Measurements from ENCODE around the gene PGBD5.

Gene PGBD5

DNA sequence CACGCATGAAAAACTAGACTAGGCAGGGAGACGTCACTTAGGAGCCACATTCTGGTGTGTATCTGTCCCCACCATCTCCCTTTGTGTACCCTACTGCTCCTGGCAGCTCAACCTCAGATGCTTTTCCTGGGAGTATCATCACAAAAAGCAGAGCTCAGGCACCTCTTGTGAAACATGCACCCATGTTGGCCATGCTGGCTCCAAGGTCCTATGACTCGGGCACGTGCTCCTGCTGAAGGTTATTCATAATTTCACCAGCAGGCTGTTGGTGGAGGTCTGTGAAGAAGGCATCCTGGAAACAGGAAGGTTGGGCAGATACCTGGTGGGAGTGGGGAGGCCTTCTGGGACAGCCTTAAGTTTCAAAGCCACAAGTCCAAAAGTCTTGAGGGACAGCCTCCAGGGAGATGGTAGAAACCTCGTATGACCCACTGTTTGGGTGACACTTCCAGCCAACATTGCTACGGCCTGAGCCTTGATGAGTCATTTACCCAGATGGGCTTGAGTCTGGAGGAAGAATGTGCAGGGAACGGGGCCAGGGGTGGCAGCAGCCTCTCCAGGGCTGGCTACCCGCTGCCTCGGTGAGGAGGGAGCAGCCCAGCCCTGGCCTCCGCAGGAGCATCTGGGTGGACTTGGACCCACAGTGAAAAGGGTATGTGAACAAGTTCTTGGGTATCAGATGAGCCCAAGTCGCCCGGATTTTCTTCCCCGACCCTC is 75.8 kb downstream of the PGBD5 start:
- TF ChIP-seq, protein P1, sequence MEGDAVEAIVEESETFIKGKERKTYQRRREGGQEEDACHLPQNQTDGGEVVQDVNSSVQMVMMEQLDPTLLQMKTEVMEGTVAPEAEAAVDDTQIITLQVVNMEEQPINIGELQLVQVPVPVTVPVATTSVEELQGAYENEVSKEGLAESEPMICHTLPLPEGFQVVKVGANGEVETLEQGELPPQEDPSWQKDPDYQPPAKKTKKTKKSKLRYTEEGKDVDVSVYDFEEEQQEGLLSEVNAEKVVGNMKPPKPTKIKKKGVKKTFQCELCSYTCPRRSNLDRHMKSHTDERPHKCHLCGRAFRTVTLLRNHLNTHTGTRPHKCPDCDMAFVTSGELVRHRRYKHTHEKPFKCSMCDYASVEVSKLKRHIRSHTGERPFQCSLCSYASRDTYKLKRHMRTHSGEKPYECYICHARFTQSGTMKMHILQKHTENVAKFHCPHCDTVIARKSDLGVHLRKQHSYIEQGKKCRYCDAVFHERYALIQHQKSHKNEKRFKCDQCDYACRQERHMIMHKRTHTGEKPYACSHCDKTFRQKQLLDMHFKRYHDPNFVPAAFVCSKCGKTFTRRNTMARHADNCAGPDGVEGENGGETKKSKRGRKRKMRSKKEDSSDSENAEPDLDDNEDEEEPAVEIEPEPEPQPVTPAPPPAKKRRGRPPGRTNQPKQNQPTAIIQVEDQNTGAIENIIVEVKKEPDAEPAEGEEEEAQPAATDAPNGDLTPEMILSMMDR (IDR thresholded peaks at IDR 0.05; ENCODE audit: low read depth, low read length) = no peak
- H3K4me3 ChIP-seq (ENCODE audit: low read depth, low read length) = no peak overlapping the region

DNA sequence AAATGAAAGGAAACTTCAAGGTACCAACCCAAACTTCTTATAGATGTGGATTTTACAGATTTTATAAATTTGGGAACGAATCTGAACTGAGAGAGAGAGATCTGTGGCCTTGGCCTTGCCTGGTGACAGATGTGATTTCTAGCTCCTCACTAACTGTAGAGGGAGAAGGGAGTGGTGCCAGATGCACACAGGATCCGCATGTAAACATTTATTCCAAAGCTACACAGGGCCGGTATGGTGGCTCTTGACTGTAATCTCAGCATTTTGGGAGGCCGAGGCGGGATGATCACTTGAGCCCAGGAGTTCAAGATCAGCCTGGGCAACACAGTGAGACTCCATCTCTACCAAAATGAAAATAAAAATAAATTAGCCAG is 77.1 kb downstream of the PGBD5 start:
- H3K4me3 ChIP-seq (ENCODE audit: low read depth, low read length) = no peak overlapping the region
- TF ChIP-seq, protein P1 (IDR thresholded peaks at IDR 0.05; ENCODE audit: low read depth, low read length) = no peak

DNA sequence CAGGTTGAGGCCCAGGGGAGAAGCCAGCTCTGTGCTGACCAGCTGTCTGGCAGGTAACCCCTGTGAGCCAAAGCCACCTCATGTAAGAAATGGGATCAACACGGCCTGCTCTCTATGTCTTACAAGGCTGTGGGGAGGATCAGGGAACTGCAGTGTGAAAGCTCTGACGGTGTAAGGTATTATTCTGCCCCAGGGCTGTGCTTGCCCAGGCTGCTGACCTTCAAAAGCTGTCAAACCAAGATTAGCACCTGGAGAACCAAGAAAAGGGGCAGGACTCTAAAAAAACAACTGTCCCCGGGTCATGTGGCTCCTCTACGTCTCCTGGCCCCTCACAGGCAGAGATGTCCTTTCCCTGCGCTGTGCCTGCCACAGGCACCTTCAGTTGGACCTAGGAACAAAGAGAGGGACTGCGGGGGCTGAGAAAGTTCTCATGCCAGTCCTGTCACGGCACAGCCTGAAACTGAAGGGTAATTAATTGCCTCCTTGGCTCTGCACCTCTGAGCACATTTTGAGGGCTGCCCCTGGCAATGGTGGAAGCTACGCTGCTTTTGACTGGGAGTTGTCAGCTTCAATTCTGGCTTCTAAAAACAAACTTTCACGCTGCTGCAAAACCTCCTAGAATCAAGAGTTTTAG is 77.6 kb downstream of the PGBD5 start:
- TF ChIP-seq, protein P1 (IDR thresholded peaks at IDR 0.05; ENCODE audit: low read depth, low read length) = no peak
- H3K4me3 ChIP-seq (ENCODE audit: low read depth, low read length) = no peak overlapping the region

DNA sequence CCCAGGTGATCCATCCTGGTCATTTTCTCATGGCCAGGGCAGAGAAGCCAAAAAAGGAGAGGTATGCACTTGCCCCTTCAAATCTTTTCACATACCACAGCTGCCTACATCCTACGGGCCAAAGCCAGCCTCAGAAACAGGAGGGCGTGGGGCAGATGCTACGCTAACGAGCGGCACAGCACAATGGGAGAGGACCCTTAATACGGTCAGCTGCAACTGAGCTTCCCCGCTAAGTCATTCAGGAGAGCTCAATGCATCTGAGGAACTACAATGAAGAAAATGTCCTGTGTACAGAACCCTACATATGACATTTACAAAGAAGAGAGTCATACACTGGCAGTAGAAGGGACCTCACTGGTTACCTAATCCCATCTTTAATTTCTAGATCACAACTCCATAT is 78.2 kb downstream of the PGBD5 start:
- no peak overlapping the region for H3K4me3 ChIP-seq (ENCODE audit: low read depth, low read length)
- TF ChIP-seq, protein P1 (IDR thresholded peaks at IDR 0.05; ENCODE audit: low read depth, low read length) = no peak

DNA sequence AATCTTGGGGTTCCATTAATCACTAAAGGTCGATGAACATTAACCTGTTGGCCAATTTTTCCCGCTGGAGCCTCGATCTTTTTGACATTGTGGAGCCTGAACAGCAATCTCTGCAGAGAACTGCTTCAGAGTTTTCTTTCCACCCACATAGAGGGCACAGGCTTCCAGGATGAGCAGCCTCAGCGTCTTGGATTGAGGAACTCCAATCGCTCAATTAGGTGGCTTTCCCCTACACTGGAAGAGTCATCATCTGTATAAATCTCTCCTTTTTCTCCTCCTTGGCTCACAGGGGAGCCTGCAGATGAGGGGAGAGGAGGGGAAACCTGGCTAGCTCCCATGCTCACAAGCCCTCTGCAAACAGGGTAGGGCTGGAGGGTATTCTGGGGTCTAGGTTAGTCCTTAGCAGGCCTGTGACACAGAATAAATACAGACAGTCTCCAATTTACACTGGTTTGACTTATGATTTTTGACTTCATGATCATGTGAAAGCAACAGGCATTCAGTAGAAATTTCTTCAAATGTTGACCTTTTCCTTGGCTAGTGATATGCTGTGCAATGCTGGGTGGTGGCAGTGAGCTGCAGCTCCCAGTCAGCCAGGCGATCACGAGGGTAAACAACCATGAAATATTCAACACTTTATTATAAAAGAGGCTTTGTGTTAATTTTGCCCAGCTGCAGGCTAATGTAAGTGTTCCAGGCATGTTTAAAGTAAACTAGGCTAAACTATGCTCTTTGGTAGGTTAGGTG is 80.8 kb downstream of the PGBD5 start:
- H3K4me3 ChIP-seq (ENCODE audit: low read depth, low read length) = no peak overlapping the region
- TF ChIP-seq, protein P1 (IDR thresholded peaks at IDR 0.05; ENCODE audit: low read depth, low read length) = no peak

DNA sequence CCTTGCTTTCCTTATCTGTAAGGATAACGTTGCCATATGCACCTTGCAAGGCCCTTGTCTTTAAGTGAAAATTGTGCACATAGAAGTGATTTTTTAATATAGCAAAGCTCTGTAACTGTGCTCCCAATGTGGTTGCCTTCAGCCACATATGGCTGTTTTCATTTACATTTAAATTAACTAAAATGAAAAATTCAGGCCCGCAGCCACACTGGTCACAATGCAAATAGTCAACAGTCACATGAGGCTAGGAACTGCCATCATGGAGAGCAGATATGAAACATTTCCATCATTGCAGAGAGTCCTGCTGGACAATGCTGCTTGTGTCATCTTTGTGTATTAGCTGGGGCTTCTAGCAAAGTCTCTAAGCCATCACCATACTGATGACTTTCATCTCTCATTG is 83.4 kb downstream of the PGBD5 start:
- no peak overlapping the region for H3K4me3 ChIP-seq (ENCODE audit: low read depth, low read length)
- TF ChIP-seq, protein P1 (IDR thresholded peaks at IDR 0.05; ENCODE audit: low read depth, low read length) = no peak

DNA sequence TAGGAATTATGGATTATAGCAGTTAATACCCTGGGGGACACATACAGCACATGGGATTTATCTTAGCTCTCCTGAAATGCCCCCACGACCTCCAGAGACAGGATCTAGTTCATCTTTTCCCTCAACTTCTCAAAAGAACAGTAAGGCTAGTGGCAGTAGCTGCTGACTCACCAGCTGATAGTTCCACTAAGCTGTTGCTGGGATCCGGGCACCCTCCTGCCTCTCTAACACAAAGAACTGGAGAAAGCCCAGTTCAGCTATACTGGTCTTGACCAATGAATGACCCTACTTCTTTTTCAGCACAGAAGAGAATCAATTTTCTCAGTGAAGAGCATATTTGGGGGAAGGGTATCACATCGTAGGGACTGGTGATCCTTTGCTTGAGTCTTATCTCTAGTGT is 84.1 kb downstream of the PGBD5 start:
- TF ChIP-seq, protein P1 (IDR thresholded peaks at IDR 0.05; ENCODE audit: low read depth, low read length) = no peak
- H3K4me3 ChIP-seq (ENCODE audit: low read depth, low read length) = no peak overlapping the region

Data from WI38 (cell line).